CD4-positive, CD25-positive, alpha-beta regulatory T cell (primary cell): ENCODE data around the gene ODF4. TPM values are rescaled to one million over a fixed set of nuclear protein-coding genes. Genes with fewer than 3 reads are reported as not detected.

ENCODE experiments used
- ATAC-seq, 2 donors: fragments of 150-1000 bp; cut with Tn5 transposase; one replicate each; pipeline ENCODE4 v1.10.0; 2021; ENCODE audit warnings: low read depth in 2 of 2, moderate number of reproducible peaks in 2 of 2, moderate library complexity in 1 of 2
- DNase-seq, 3 donors: peaks; one replicate each; pipeline versions ENCODE4 v3.0.0 to v3.0.0-alpha.2; 2012 to 2022; ENCODE audit warnings: mixed read lengths in 1 of 3
- H3K27ac ChIP-seq: one replicate; pipeline ENCODE4 v1.7.0; 2013; ENCODE audit warnings: mild to moderate bottlenecking, low read length; ENCODE audit not compliant: insufficient read depth, poor library complexity, severe bottlenecking
- H3K27me3 ChIP-seq: one replicate; pipeline ENCODE4 v1.7.0; 2013; ENCODE audit warnings: low read length; ENCODE audit not compliant: control insufficient read depth, insufficient read depth
- H3K36me3 ChIP-seq: one replicate; pipeline ENCODE4 v1.7.0; 2013; ENCODE audit warnings: mild to moderate bottlenecking, low read length, moderate library complexity; ENCODE audit not compliant: control insufficient read depth, insufficient read depth
- H3K4me1 ChIP-seq: 2 replicates; pipeline ENCODE4 v1.7.0; 2013; ENCODE audit warnings: mild to moderate bottlenecking, low read length; ENCODE audit not compliant: insufficient read depth, control insufficient read depth, poor library complexity, severe bottlenecking
- H3K4me3 ChIP-seq: one replicate; pipeline ENCODE4 v1.7.0; 2013; ENCODE audit warnings: low read depth, mild to moderate bottlenecking, low read length, moderate library complexity
- H3K9me3 ChIP-seq, 2 experiments: 1 replicate in 1 of 2; 2 replicates in 1 of 2; pipeline ENCODE4 v1.7.0; 2013; ENCODE audit warnings: low read length in 2 of 2, mild to moderate bottlenecking in 1 of 2, moderate library complexity in 1 of 2; ENCODE audit not compliant: control insufficient read depth in 2 of 2
- H3K27ac Mint-ChIP-seq, 3 donors: one replicate each; pipeline ENCODE4 v1.8.0; 2020 to 2022; ENCODE audit warnings: mild to moderate bottlenecking in 3 of 3, mixed read lengths in 3 of 3, moderate library complexity in 2 of 3
- H3K27me3 Mint-ChIP-seq: one replicate; pipeline ENCODE4 v1.8.0; 2022; ENCODE audit warnings: mild to moderate bottlenecking, mixed read lengths
- H3K36me3 Mint-ChIP-seq: one replicate; pipeline ENCODE4 v1.8.0; 2020; ENCODE audit warnings: mixed read lengths
- H3K4me1 Mint-ChIP-seq, 4 donors: one replicate each; pipeline ENCODE4 v1.8.0; 2020 to 2022; ENCODE audit warnings: mixed read lengths in 4 of 4, mild to moderate bottlenecking in 1 of 4
- H3K4me3 Mint-ChIP-seq, 4 donors: one replicate each; pipeline ENCODE4 v1.8.0; 2020 to 2022; ENCODE audit warnings: mild to moderate bottlenecking in 4 of 4, mixed read lengths in 4 of 4, moderate library complexity in 3 of 4
- H3K9me3 Mint-ChIP-seq, 7 donors: one replicate each; pipeline ENCODE4 v1.8.0; 2020 to 2022; ENCODE audit warnings: mixed read lengths in 7 of 7, mild to moderate bottlenecking in 3 of 7, moderate library complexity in 2 of 7
- polyA plus RNA-seq, 4 donors: library from polyadenylated mRNA; unstranded; fragments of 300-500 nt; fragmentation: Illumina TruSeq; gene quantifications; one replicate each; pipeline ENCODE4 v1.2.3, GENCODE V29; 2021
- total RNA-seq: library from RNA; stranded (reverse); gene quantifications from one replicate; pipeline ENCODE4 v1.2.3, GENCODE V29; 2022

ODF4 gene
- total and polyA plus RNA-seq, 5 donors from 2014 or later, result not detected

DNA sequence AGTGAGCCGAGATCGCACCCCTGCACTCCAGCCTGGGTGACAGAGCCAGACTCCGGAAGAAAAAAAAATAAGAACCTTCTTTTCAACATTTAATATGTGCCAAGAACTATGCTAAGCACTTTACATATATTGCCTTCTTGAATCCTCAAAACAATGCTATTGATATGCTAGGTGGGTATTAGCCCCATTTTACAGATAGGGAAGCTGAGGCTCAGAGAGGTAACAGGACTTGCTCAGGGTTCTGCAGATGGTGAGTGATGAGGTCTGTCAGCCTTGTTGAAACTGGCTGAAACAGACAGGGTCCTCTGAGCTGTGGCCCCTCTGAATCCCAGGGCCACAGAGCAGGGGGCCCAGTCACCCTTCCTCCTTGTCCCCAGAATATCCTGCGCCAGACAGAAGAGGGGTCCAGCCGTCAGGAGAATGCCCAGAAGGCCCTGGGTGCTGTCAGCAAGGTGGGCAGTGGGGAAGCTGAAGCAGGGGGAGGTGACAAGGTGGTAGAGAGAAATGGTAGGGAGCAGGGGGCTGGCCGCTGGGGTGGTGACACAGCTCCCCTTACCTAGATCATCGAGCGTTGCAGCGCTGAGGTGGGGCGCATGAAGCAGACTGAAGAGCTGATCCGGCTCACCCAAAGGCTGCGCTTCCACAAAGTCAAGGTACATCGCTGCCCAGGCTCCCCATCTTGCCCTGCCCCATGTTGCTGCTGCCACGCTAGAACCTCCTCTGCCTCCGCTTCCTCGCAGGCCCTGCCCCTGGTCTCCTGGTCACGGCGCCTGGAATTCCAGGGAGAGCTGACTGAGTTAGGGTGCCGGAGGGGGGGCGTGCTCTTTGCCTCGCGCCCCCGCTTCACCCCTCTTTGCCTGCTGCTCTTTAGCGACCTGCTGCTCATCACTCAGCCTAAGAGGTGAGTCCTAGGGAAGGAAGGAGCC, 21.4 kb upstream of the ODF4 start:
- DNase-seq (no peak), ATAC-seq (no peak)
- Histone ChIP-seq H3K36me3 (no peaks in the 10 kb centered on the region), H3K27me3 (no peaks in the 10 kb centered on the region), H3K27ac (no peak overlapping the region), H3K4me3 (no peak overlapping the region), H3K4me1 (no peaks in the 10 kb centered on the region), H3K9me3 (no peaks in the 10 kb centered on the region)
- Mint-ChIP-seq H3K27me3 (peaks cover 27% of the 10 kb centered on the region), H3K9me3 (peaks cover 0 to 2% (median 0%) of the 10 kb centered on the region in 7 donors), H3K36me3 (no peaks in the 10 kb centered on the region), H3K27ac (no peak overlapping the region), H3K4me1 (no peaks in the 10 kb centered on the region), H3K4me3 (no peak overlapping the region)

DNA sequence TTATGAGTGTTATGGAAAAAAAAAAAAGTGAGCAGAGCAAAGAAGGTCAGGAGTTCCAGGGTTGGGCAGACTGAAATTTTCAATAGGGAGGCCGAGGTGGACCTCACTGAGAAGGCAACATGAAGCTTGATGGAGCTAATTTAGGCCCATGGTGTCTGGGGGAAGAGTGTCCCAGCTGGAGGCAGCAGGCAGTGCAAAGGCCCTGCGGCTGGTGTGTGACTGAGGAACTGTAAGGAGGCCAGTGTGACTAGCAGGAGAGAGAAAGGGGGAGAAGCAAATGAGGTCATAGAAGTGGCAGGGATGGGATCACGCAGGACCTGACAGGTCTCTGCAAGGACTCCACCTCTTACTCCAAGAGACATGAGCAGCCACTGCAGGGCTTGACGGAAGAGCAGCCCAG, 19.4 kb upstream of the ODF4 start:
- H3K27ac ChIP-seq, result no peak overlapping the region
- H3K27ac Mint-ChIP-seq, result peak overlapping the region in 1 of 3 donors; percentile 83
- ATAC-seq, result no peak
- peaks cover 0 to 4% (median 0%) of the 10 kb centered on the region in 4 donors for H3K4me1 Mint-ChIP-seq
- H3K27me3 ChIP-seq, result peaks cover 3% of the 10 kb centered on the region
- H3K9me3 ChIP-seq, result no peaks in the 10 kb centered on the region
- no peak for DNase-seq
- H3K4me3 ChIP-seq, result no peak overlapping the region
- H3K4me1 ChIP-seq, result no peaks in the 10 kb centered on the region
- H3K9me3 Mint-ChIP-seq, result peaks cover 0 to 2% (median 0%) of the 10 kb centered on the region in 7 donors
- peaks cover 28% of the 10 kb centered on the region for H3K27me3 Mint-ChIP-seq
- H3K36me3 ChIP-seq, result no peaks in the 10 kb centered on the region
- no peak overlapping the region for H3K4me3 Mint-ChIP-seq
- H3K36me3 Mint-ChIP-seq, result no peaks in the 10 kb centered on the region

DNA sequence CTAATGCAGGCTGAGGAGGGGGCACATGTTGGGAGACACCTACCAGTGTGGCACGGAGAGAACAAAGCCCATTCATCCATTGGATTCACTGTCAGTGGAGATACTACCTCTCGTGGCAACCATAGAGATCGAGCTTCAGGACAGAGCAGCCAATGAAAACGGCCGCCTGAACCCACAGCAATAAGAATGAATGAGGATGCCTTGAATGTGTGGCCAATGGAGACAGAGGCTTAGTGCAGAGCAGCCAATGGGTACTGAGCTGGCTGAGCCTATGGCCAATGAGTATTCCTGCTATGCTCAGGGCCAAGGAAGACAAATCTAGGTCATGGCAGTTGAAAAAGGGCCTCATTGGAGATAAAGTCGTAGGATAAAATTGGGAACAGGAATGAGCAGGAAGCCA, 18.6 kb upstream of the ODF4 start:
- Mint-ChIP-seq H3K27ac (no peak overlapping the region), H3K4me3 (no peak overlapping the region), H3K36me3 (no peaks in the 10 kb centered on the region), H3K9me3 (peaks cover 0 to 2% (median 0%) of the 10 kb centered on the region in 7 donors), H3K27me3 (peaks cover 35% of the 10 kb centered on the region), H3K4me1 (peaks cover 0 to 8% (median 3%) of the 10 kb centered on the region in 4 donors)
- Histone ChIP-seq H3K36me3 (no peaks in the 10 kb centered on the region), H3K27me3 (peaks cover 8% of the 10 kb centered on the region), H3K4me1 (no peaks in the 10 kb centered on the region), H3K27ac (no peak overlapping the region), H3K9me3 (no peaks in the 10 kb centered on the region), H3K4me3 (no peak overlapping the region)
- no peak for DNase-seq
- ATAC-seq, result no peak

DNA sequence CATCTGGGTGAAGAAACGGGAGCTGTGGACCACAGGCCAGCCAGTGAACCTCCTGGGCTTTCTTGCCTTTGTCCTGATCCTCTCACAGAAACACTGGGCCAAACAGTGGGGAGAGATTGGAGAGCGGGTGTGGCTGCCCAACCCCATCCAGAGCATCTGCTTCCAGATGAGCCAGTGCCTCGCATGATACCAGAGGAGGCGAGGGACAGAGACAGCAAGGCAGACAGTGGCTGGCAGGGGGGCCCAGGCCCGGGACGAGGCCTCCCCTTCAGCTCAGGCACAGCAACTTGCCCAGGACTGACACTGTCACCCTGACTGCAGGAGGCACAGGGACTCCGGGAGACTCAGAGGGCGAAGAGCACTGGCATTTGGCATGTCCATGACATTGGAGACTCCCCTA, 17.6 kb upstream of the ODF4 start:
- Histone ChIP-seq H3K4me1 (peaks cover 10% of the 10 kb centered on the region), H3K27me3 (peaks cover 8% of the 10 kb centered on the region), H3K36me3 (no peaks in the 10 kb centered on the region), H3K27ac (no peak overlapping the region), H3K9me3 (no peaks in the 10 kb centered on the region), H3K4me3 (no peak overlapping the region)
- Mint-ChIP-seq H3K4me3 (no peak overlapping the region), H3K9me3 (peaks cover 0 to 2% (median 0%) of the 10 kb centered on the region in 7 donors), H3K4me1 (peaks cover 0 to 16% (median 6%) of the 10 kb centered on the region in 4 donors), H3K36me3 (no peaks in the 10 kb centered on the region), H3K27me3 (peaks cover 35% of the 10 kb centered on the region), H3K27ac (no peak overlapping the region)
- no peak for ATAC-seq
- DNase-seq, result no peak

DNA sequence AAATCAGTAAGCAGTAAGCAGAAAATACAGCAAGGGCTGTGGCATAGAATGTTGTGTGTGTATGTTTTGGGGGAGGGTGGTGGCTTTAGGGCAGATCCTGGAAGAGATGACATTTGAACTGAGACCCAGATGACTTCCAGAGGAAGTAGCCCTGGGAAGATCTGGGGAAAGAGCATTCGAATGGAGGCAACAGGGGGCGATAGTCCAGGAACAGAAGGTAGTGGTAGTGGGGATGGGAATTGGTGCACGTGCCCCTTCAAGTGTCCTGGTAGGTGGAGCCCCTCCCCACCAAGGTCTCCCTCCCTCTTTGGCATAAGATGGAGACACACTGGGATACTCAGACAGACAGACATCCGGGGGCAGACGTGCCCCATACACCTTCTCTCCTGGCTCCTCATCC, 15.5 kb upstream of the ODF4 start:
- Mint-ChIP-seq H3K4me3 (no peak overlapping the region), H3K9me3 (peaks cover 0 to 2% (median 0%) of the 10 kb centered on the region in 7 donors), H3K4me1 (peaks cover 0 to 16% (median 6%) of the 10 kb centered on the region in 4 donors), H3K36me3 (no peaks in the 10 kb centered on the region), H3K27me3 (peaks cover 55% of the 10 kb centered on the region), H3K27ac (peak overlapping the region in 1 of 3 donors; percentile 31)
- peaks cover 14% of the 10 kb centered on the region for H3K4me1 ChIP-seq
- peaks cover 16% of the 10 kb centered on the region for H3K27me3 ChIP-seq
- no peaks in the 10 kb centered on the region for H3K9me3 ChIP-seq
- DNase-seq (no peak), ATAC-seq (no peak)
- H3K4me3 ChIP-seq, result no peak overlapping the region
- H3K27ac ChIP-seq, result no peak overlapping the region
- H3K36me3 ChIP-seq, result no peaks in the 10 kb centered on the region

DNA sequence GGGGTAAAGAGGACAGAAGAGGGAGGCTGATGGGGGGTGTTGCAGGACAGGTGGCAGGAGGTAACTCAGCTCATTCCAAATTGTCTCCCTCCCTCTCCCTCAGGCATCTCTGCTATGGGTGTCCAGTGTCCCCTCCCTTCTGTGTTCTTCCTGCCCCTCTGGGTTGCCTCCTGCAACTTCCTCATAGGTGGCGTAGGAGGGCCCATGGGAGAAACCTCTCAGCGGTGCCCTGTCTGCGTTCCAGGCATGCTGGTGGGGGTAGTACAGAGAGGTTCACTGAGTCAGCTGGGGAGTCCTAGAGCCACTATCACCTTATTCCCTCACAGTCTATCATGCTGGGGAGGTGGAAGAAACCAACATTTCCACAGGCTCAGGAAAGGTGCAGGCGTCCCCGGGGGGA, 14.7 kb upstream of the ODF4 start:
- Mint-ChIP-seq H3K4me1 (peaks cover 0 to 16% (median 6%) of the 10 kb centered on the region in 4 donors), H3K27ac (no peak overlapping the region), H3K36me3 (no peaks in the 10 kb centered on the region), H3K4me3 (no peak overlapping the region), H3K9me3 (peaks cover 0 to 2% (median 0%) of the 10 kb centered on the region in 7 donors), H3K27me3 (peaks cover 53% of the 10 kb centered on the region)
- Histone ChIP-seq H3K27me3 (peaks cover 16% of the 10 kb centered on the region), H3K9me3 (no peaks in the 10 kb centered on the region), H3K27ac (no peak overlapping the region), H3K4me1 (peaks cover 14% of the 10 kb centered on the region), H3K36me3 (no peaks in the 10 kb centered on the region), H3K4me3 (no peak overlapping the region)
- no peak for ATAC-seq
- no peak for DNase-seq

DNA sequence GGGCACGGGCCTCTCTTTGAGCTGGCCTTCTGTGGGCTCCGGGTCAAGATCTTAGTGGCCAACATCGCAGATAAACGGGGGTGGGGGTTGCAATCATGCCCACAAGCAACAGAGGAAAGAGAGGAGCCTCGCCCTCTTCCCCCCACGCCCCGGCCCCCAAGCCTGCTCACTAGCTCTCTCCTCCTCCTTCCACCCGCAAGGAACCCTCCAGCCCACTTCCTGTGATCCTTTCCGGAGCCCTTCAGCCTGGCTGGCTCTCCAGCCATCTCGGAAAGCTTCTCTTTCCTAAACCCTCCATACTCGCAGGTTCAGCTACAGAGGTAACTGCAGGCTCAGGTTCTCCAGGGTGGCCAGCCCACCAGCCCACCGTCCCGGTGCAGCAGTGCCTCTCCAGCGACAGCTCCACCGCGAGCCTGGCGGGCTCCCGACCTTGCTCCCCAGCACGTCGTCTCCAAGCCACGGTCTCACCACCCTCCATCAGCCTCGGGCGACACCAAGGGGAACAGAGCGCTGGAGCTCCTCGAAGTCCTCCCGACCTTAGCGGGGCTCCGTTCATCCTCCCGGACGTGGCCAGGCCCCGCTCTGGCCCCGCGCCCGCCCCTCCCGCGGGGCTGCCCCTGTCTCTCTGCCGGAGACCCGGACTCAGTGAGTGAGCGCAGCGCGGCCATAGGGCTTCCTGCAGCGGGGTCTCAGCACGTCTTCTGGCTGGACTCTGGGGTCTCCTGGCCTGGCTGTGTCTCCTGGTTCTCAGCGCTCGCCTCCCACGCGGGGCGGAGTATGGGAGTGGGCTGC, 12.9 kb upstream of the ODF4 start:
- DNase-seq, result peak in 2 of 3 donors; percentile 10 to 33
- Histone ChIP-seq H3K4me3 (peak overlapping the region; percentile 32), H3K27me3 (peaks cover 16% of the 10 kb centered on the region), H3K27ac (no peak overlapping the region), H3K36me3 (no peaks in the 10 kb centered on the region), H3K9me3 (no peaks in the 10 kb centered on the region), H3K4me1 (peaks cover 14% of the 10 kb centered on the region)
- peak overlapping the region in 2 of 4 donors; percentile 72 to 81 for H3K4me3 Mint-ChIP-seq
- ATAC-seq, result peak; percentile 37 to 44
- peaks cover 56% of the 10 kb centered on the region for H3K27me3 Mint-ChIP-seq
- H3K4me1 Mint-ChIP-seq, result peaks cover 0 to 16% (median 6%) of the 10 kb centered on the region in 4 donors
- peak overlapping the region in 1 of 3 donors; percentile 20 for H3K27ac Mint-ChIP-seq
- H3K9me3 Mint-ChIP-seq, result peaks cover 0 to 2% (median 0%) of the 10 kb centered on the region in 7 donors
- H3K36me3 Mint-ChIP-seq, result no peaks in the 10 kb centered on the region
